ENCODE results near the gene TASP1.
"Not testable (repeated sequence)": the region's sequence is repeated elsewhere in the genome, so short reads cannot be mapped to it uniquely, and the experiment has no call there.

The TASP1 gene

GRCh38 chr20:13397300-13397724, 241.4 kb downstream of the TASP1 start:
- no peak for DNase-seq (ENCODE audit: low read depth)

GRCh38 chr20:13396826-13397225, 241.9 kb downstream of the TASP1 start:
- DNase-seq (ENCODE audit: low read depth), result no peak

- no peak for DNase-seq (ENCODE audit: low read depth)
Observed at GRCh38 chr20:13396022-13396421, 242.7 kb downstream of the TASP1 start.

- no peak for DNase-seq (ENCODE audit: low read depth)
Observed at GRCh38 chr20:13395232-13395631, 243.5 kb downstream of the TASP1 start.

- DNase-seq (ENCODE audit: low read depth), result no peak
Observed at GRCh38 chr20:13392391-13392790, 246.3 kb downstream of the TASP1 start.

- DNase-seq (ENCODE audit: low read depth), result no peak
Observed at GRCh38 chr20:13389115-13389514, 249.6 kb downstream of the TASP1 start.

GRCh38 chr20:13384132-13384531, 254.6 kb downstream of the TASP1 start:
- DNase-seq (ENCODE audit: low read depth), result no peak

GRCh38 chr20:13382786-13383185, 255.9 kb downstream of the TASP1 start:
- DNase-seq (ENCODE audit: low read depth), result no peak

GRCh38 chr20:13380497-13381229, 258.1 kb downstream of the TASP1 start:
- DNase-seq (ENCODE audit: low read depth), result not testable (repeated sequence)

- no peak for DNase-seq (ENCODE audit: low read depth)
Observed at GRCh38 chr20:13373400-13373799, 265.3 kb downstream of the TASP1 start.

- DNase-seq (ENCODE audit: low read depth), result no peak
Observed at GRCh38 chr20:13364278-13365170, 274.2 kb downstream of the TASP1 start.

GRCh38 chr20:13363473-13363872, 275.3 kb downstream of the TASP1 start:
- no peak for DNase-seq (ENCODE audit: low read depth)

- DNase-seq (ENCODE audit: low read depth), result not testable (repeated sequence)
Observed at GRCh38 chr20:13362165-13362564, 276.6 kb downstream of the TASP1 start.

GRCh38 chr20:13358936-13359335, 279.8 kb downstream of the TASP1 start:
- not testable (repeated sequence) for DNase-seq (ENCODE audit: low read depth)

GRCh38 chr20:13357782-13358181, 280.9 kb downstream of the TASP1 start:
- not testable (repeated sequence) for DNase-seq (ENCODE audit: low read depth)

GRCh38 chr20:13356591-13356990, 282.1 kb downstream of the TASP1 start:
- no peak for DNase-seq (ENCODE audit: low read depth)

GRCh38 chr20:13355941-13356486, 282.7 kb downstream of the TASP1 start:
- DNase-seq (ENCODE audit: low read depth), result no peak

GRCh38 chr20:13355411-13355810, 283.3 kb downstream of the TASP1 start:
- DNase-seq (ENCODE audit: low read depth), result no peak

GRCh38 chr20:13353261-13353945, 285.3 kb downstream of the TASP1 start:
- no peak for DNase-seq (ENCODE audit: low read depth)

GRCh38 chr20:13349235-13349604, 289.5 kb downstream of the TASP1 start:
- no peak for DNase-seq (ENCODE audit: low read depth)

GRCh38 chr20:13348311-13349234, 290.2 kb downstream of the TASP1 start:
- no peak for DNase-seq (ENCODE audit: low read depth)
